ENCODE results near the gene TTC19. TPM values are rescaled to one million over a fixed set of nuclear protein-coding genes. Genes with fewer than 3 reads are reported as not detected.

The TTC19 gene
- total RNA-seq, 4 donors from 2014 or later: 56.9 to 81.2 (median 63.3) TPM

DNA sequence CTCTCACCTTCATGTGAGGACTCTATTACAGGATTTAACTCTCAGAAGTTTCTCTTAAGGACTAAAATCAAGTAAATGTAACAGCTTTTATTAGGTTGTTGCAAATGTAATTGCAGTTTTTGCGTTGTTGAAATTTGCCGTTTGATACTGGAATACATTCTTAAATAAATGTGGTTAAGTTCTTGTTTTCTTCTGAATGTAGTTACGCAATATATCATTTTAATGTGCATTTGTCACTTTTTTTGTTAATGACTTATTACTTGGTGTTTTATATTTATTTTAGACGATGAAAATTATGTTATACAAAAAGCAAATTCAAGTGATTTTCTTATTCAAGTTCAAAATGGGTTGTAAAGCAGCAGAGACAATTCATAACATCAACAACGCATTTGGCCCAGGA is 76.3 kb downstream of the TTC19 start:
- intact Hi-C loops (cut with DNase I; ENCODE audit: low total_unique reads): no loop called here
- H3K4me3 ChIP-seq (ENCODE audit: low read depth, poor library complexity, severe bottlenecking): no peak overlapping the region
- 93 to 95% methylated on average over 5 of the region's 5 CpGs for WGBS, 2 donors
- no peak for TF ChIP-seq POLR2A (IDR thresholded peaks at IDR 0.05)
- TF ChIP-seq, protein P1, sequence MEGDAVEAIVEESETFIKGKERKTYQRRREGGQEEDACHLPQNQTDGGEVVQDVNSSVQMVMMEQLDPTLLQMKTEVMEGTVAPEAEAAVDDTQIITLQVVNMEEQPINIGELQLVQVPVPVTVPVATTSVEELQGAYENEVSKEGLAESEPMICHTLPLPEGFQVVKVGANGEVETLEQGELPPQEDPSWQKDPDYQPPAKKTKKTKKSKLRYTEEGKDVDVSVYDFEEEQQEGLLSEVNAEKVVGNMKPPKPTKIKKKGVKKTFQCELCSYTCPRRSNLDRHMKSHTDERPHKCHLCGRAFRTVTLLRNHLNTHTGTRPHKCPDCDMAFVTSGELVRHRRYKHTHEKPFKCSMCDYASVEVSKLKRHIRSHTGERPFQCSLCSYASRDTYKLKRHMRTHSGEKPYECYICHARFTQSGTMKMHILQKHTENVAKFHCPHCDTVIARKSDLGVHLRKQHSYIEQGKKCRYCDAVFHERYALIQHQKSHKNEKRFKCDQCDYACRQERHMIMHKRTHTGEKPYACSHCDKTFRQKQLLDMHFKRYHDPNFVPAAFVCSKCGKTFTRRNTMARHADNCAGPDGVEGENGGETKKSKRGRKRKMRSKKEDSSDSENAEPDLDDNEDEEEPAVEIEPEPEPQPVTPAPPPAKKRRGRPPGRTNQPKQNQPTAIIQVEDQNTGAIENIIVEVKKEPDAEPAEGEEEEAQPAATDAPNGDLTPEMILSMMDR (IDR thresholded peaks at IDR 0.05): no peak
- no peak for DNase-seq (ENCODE audit: low spot score in 2 of 2)

Other genes with a start within 250 kb of the TTC19 start
- 10 to 100 TPM; 21.2 to 37.0 (median 29.8) TPM for gene ADORA2B, start 54.7 kb upstream of the TTC19 start, total RNA-seq
- gene ZSWIM7, start 120 bp upstream of the TTC19 start, total RNA-seq: 10 to 100 TPM; 11.1 to 16.5 (median 13.1) TPM
- 100 to 1,000 TPM in 3 of 4 donors, 10 to 100 TPM in 1; 84.2 to 161 (median 115) TPM for gene NCOR1, start 215.7 kb downstream of the TTC19 start, total RNA-seq
- 10 to 100 TPM; 25.5 to 93.4 (median 40.7) TPM for gene PIGL, start 217.4 kb downstream of the TTC19 start, total RNA-seq